ENCODE measurements around the gene ACSM3. TPM values are rescaled to one million over a fixed set of nuclear protein-coding genes. Genes with fewer than 3 reads are reported as not detected.
"Not testable (repeated sequence)": the region's sequence is repeated elsewhere in the genome, so short reads cannot be mapped to it uniquely, and the experiment has no call there.

The ACSM3 gene
- total and polyA plus RNA-seq, 2 experiments from 2014 or later, result 5.7 to 8.7 TPM

DNA sequence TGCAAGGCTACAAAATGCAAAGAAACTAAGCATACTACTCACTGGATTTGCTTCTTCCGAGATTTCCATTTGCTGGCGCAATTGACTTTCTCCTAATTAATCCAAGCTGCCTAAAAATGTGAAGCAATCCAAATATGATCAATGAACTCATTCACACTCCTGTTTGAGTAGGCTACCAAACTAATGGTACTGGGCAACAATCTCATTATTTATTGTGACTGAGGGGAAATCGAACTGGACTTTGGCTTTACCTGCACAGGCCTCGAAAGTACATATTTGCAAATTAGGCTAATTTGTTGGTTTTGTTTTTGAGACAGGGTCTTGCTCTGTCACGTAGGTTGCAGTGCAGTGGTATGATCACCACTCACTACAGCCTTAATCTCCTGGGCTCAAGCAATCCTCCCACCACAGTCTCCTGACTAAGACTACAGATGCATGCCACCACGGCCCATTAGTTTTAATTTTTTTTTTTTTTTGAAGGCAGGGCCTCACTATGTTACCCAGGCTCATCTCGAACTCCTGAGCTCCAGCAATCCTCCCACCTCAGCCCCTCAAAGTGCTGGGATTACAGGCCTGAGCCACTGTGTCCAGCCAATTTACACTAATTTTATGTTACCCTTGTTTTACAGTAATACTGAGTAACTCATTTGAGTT, 39.9 kb downstream of the ACSM3 start:
- Histone ChIP-seq H3K4me1 (ENCODE audit: insufficient read depth) (peaks cover 5% of the 10 kb centered on the region; the same call in 1 of the 2 replicates), H3K4me3 (no peak overlapping the region), H3K27ac (ENCODE audit: low read depth) (no peak overlapping the region), H3K36me3 (ENCODE audit: insufficient read depth) (no peaks in the 10 kb centered on the region), H3K27me3 (ENCODE audit: insufficient read depth) (no peaks in the 10 kb centered on the region), H3K79me2 (replicated peaks; ENCODE audit: insufficient read depth) (no peaks in the 10 kb centered on the region), H3K9me2 (ENCODE audit: insufficient read depth) (no peaks in the 10 kb centered on the region), H4K20me1 (replicated peaks; ENCODE audit: insufficient read depth) (no peaks in the 10 kb centered on the region), H3K4me2 (no peak overlapping the region), H3F3A (replicated peaks; ENCODE audit: low read depth) (peaks cover 11% of the 10 kb centered on the region; the same call in 1 of the 2 replicates), H2AFZ (no peak overlapping the region)
- Mint-ChIP-seq H3K27ac (no peak overlapping the region), H3K4me1 (peaks cover 14% of the 10 kb centered on the region; the same call in 2 of the 3 replicates), H3K9me3 (no peaks in the 10 kb centered on the region), H3K36me3 (ENCODE audit: low read depth) (peaks cover 6% of the 10 kb centered on the region; the same call in 1 of the 3 replicates), H3K4me3 (no peak overlapping the region), H3K27me3 (ENCODE audit: insufficient read depth, low read depth, poor library complexity) (peaks cover 5% of the 10 kb centered on the region)
- DNase-seq (ENCODE audit: low spot score) (no peak), ATAC-seq (no peak)
- TF ChIP-seq CREB1 (CRISPR knock-in tag; IDR thresholded peaks at IDR 0.05; ENCODE audit: low read depth) (no peak), POLR2AphosphoS5 (IDR thresholded peaks at IDR 0.05; ENCODE audit: low read depth) (no peak), ZNF114 (CRISPR knock-in tag; IDR thresholded peaks at IDR 0.05) (no peak), EZH2phosphoT487 (IDR thresholded peaks at IDR 0.05; ENCODE audit: unreplicated experiment) (no peak)
- TF ChIP-seq, protein P1, sequence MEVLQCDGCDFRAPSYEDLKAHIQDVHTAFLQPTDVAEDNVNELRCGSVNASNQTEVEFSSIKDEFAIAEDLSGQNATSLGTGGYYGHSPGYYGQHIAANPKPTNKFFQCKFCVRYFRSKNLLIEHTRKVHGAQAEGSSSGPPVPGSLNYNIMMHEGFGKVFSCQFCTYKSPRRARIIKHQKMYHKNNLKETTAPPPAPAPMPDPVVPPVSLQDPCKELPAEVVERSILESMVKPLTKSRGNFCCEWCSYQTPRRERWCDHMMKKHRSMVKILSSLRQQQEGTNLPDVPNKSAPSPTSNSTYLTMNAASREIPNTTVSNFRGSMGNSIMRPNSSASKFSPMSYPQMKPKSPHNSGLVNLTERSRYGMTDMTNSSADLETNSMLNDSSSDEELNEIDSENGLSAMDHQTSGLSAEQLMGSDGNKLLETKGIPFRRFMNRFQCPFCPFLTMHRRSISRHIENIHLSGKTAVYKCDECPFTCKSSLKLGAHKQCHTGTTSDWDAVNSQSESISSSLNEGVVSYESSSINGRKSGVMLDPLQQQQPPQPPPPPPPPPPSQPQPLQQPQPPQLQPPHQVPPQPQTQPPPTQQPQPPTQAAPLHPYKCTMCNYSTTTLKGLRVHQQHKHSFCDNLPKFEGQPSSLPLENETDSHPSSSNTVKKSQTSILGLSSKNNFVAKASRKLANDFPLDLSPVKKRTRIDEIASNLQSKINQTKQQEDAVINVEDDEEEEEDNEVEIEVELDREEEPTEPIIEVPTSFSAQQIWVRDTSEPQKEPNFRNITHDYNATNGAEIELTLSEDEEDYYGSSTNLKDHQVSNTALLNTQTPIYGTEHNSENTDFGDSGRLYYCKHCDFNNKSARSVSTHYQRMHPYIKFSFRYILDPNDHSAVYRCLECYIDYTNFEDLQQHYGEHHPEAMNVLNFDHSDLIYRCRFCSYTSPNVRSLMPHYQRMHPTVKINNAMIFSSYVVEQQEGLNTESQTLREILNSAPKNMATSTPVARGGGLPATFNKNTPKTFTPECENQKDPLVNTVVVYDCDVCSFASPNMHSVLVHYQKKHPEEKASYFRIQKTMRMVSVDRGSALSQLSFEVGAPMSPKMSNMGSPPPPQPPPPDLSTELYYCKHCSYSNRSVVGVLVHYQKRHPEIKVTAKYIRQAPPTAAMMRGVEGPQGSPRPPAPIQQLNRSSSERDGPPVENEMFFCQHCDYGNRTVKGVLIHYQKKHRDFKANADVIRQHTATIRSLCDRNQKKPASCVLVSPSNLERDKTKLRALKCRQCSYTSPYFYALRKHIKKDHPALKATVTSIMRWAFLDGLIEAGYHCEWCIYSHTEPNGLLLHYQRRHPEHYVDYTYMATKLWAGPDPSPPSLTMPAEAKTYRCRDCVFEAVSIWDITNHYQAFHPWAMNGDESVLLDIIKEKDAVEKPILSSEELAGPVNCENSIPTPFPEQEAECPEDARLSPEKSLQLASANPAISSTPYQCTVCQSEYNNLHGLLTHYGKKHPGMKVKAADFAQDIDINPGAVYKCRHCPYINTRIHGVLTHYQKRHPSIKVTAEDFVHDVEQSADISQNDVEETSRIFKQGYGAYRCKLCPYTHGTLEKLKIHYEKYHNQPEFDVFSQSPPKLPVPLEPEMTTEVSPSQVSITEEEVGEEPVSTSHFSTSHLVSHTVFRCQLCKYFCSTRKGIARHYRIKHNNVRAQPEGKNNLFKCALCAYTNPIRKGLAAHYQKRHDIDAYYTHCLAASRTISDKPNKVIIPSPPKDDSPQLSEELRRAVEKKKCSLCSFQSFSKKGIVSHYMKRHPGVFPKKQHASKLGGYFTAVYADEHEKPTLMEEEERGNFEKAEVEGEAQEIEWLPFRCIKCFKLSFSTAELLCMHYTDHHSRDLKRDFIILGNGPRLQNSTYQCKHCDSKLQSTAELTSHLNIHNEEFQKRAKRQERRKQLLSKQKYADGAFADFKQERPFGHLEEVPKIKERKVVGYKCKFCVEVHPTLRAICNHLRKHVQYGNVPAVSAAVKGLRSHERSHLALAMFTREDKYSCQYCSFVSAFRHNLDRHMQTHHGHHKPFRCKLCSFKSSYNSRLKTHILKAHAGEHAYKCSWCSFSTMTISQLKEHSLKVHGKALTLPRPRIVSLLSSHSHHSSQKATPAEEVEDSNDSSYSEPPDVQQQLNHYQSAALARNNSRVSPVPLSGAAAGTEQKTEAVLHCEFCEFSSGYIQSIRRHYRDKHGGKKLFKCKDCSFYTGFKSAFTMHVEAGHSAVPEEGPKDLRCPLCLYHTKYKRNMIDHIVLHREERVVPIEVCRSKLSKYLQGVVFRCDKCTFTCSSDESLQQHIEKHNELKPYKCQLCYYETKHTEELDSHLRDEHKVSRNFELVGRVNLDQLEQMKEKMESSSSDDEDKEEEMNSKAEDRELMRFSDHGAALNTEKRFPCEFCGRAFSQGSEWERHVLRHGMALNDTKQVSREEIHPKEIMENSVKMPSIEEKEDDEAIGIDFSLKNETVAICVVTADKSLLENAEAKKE (CRISPR knock-in tag; IDR thresholded peaks at IDR 0.05), result no peak
- TF ChIP-seq, protein P2, sequence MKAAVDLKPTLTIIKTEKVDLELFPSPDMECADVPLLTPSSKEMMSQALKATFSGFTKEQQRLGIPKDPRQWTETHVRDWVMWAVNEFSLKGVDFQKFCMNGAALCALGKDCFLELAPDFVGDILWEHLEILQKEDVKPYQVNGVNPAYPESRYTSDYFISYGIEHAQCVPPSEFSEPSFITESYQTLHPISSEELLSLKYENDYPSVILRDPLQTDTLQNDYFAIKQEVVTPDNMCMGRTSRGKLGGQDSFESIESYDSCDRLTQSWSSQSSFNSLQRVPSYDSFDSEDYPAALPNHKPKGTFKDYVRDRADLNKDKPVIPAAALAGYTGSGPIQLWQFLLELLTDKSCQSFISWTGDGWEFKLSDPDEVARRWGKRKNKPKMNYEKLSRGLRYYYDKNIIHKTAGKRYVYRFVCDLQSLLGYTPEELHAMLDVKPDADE (IDR thresholded peaks at IDR 0.05), result no peak
- TF ChIP-seq, protein P3, sequence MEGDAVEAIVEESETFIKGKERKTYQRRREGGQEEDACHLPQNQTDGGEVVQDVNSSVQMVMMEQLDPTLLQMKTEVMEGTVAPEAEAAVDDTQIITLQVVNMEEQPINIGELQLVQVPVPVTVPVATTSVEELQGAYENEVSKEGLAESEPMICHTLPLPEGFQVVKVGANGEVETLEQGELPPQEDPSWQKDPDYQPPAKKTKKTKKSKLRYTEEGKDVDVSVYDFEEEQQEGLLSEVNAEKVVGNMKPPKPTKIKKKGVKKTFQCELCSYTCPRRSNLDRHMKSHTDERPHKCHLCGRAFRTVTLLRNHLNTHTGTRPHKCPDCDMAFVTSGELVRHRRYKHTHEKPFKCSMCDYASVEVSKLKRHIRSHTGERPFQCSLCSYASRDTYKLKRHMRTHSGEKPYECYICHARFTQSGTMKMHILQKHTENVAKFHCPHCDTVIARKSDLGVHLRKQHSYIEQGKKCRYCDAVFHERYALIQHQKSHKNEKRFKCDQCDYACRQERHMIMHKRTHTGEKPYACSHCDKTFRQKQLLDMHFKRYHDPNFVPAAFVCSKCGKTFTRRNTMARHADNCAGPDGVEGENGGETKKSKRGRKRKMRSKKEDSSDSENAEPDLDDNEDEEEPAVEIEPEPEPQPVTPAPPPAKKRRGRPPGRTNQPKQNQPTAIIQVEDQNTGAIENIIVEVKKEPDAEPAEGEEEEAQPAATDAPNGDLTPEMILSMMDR (conservative IDR thresholded peaks at IDR 0.05; ENCODE audit: low read depth in 2 of 2), result no peak
- TF ChIP-seq, protein P4, sequence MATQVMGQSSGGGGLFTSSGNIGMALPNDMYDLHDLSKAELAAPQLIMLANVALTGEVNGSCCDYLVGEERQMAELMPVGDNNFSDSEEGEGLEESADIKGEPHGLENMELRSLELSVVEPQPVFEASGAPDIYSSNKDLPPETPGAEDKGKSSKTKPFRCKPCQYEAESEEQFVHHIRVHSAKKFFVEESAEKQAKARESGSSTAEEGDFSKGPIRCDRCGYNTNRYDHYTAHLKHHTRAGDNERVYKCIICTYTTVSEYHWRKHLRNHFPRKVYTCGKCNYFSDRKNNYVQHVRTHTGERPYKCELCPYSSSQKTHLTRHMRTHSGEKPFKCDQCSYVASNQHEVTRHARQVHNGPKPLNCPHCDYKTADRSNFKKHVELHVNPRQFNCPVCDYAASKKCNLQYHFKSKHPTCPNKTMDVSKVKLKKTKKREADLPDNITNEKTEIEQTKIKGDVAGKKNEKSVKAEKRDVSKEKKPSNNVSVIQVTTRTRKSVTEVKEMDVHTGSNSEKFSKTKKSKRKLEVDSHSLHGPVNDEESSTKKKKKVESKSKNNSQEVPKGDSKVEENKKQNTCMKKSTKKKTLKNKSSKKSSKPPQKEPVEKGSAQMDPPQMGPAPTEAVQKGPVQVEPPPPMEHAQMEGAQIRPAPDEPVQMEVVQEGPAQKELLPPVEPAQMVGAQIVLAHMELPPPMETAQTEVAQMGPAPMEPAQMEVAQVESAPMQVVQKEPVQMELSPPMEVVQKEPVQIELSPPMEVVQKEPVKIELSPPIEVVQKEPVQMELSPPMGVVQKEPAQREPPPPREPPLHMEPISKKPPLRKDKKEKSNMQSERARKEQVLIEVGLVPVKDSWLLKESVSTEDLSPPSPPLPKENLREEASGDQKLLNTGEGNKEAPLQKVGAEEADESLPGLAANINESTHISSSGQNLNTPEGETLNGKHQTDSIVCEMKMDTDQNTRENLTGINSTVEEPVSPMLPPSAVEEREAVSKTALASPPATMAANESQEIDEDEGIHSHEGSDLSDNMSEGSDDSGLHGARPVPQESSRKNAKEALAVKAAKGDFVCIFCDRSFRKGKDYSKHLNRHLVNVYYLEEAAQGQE (IDR thresholded peaks at IDR 0.05; ENCODE audit: unreplicated experiment), result no peak

DNA sequence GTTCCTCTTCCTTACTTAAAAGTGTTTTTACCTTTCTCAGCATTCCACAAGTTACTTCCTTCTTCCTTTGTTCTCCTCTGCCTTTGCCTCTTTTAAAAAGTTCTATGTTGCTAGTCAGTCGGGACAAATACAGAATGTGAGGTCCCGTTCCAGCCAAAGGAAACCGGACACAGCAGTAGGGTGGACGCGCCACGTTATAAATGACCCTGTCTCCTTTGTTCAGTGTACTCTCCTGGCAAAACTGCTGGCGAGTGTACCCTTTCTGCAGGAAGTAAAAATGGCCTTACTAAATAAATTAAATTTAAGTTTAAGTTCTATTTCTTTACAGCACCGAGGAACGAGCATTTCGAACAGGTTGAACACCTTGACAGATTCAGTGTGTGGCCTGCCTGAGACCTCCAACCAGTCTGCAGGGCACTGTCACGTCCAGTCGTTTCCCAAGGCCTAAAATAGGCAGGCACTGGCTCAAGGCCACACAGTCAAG, 41.9 kb downstream of the ACSM3 start:
- not testable (repeated sequence) for H3K27ac ChIP-seq (ENCODE audit: low read depth); H3K9me2 ChIP-seq (ENCODE audit: insufficient read depth); H3K36me3 Mint-ChIP-seq (ENCODE audit: low read depth); H3K79me2 ChIP-seq (replicated peaks; ENCODE audit: insufficient read depth); H3K36me3 ChIP-seq (ENCODE audit: insufficient read depth); H3K9me3 Mint-ChIP-seq; H3K27me3 ChIP-seq (ENCODE audit: insufficient read depth); ATAC-seq; H3K27me3 Mint-ChIP-seq (ENCODE audit: insufficient read depth, low read depth, poor library complexity); H3K4me1 ChIP-seq (ENCODE audit: insufficient read depth); DNase-seq (ENCODE audit: low spot score); H4K20me1 ChIP-seq (replicated peaks; ENCODE audit: insufficient read depth)
- H3K4me2 ChIP-seq, result peak overlapping the region; percentile 97
- peak overlapping the region; percentile 98 for H2AFZ ChIP-seq
- H3K4me3 ChIP-seq, result peak overlapping the region; percentile 84
- Mint-ChIP-seq H3K4me1 (peaks cover 14% of the 10 kb centered on the region; the same call in 2 of the 3 replicates), H3K4me3 (peak overlapping the region; percentile 98), H3K27ac (peak overlapping the region; percentile 43; the same call in 1 of the 2 replicates)
- peaks cover 11% of the 10 kb centered on the region; the same call in 1 of the 2 replicates for H3F3A ChIP-seq (replicated peaks; ENCODE audit: low read depth)
